CD4-positive, alpha-beta T cell (primary cell): ENCODE data around the gene ROR1. TPM values are rescaled to one million over a fixed set of nuclear protein-coding genes. Genes with fewer than 3 reads are reported as not detected.

Experiments
- ATAC-seq: fragments of 200-7000 bp; cut with Tn5 transposase; one replicate; pipeline ENCODE4 v1.10.0; 2022; ENCODE audit warnings: mild to moderate bottlenecking; ENCODE audit not compliant: poor library complexity
- CTCF ChIA-PET: fragments of 350-600 bp; sonication (Branson Sonifier 250); formaldehyde crosslinking; loops from one replicate; lab custom pipeline; 2021; ENCODE audit warnings: antibody characterized with exemption, inconsistent platforms; lab: Charles Lee
- POLR2A ChIA-PET: fragments of 350-600 bp; sonication (Branson Sonifier 250); formaldehyde crosslinking; loops from one replicate; lab custom pipeline; 2021; ENCODE audit warnings: antibody characterized with exemption, inconsistent platforms; lab: Charles Lee
- DNase-seq, 14 experiments: peaks; one replicate each; pipeline ENCODE4 v3.0.0-alpha.2; 2013 to 2020; ENCODE audit warnings: mixed read lengths in 2 of 14
- H3K27ac ChIP-seq, 2 donors: one replicate each; pipeline versions ENCODE4 v1.5.1 to v1.7.0; 2013; ENCODE audit warnings: low read length in 2 of 2, low read depth in 1 of 2, mild to moderate bottlenecking in 1 of 2
- H3K27me3 ChIP-seq, 2 experiments: 1 replicate in 1 of 2; 2 replicates in 1 of 2; pipeline versions ENCODE4 v1.6.1 to v1.7.0; 2013; ENCODE audit warnings: low read length in 2 of 2, control low read depth in 1 of 2, mild to moderate bottlenecking in 1 of 2, moderate library complexity in 1 of 2; ENCODE audit not compliant: insufficient read depth in 2 of 2, control insufficient read depth in 1 of 2
- H3K36me3 ChIP-seq: one replicate; pipeline ENCODE4 v1.6.1; 2013; ENCODE audit warnings: low read length, control low read depth; ENCODE audit not compliant: insufficient read depth
- H3K4me1 ChIP-seq: one replicate; pipeline ENCODE4 v1.6.1; 2013; ENCODE audit warnings: low read length, control low read depth; ENCODE audit not compliant: insufficient read depth
- H3K4me3 ChIP-seq: one replicate; pipeline ENCODE4 v1.5.1; 2013; ENCODE audit warnings: mild to moderate bottlenecking, low read length, moderate library complexity
- H3K9me3 ChIP-seq, 2 experiments: 1 replicate in 1 of 2; 2 replicates in 1 of 2; pipeline versions ENCODE4 v1.6.1 to v1.7.0; 2013; ENCODE audit warnings: low read length in 2 of 2, mild to moderate bottlenecking in 2 of 2, control low read depth in 1 of 2, moderate library complexity in 1 of 2; ENCODE audit not compliant: control insufficient read depth in 1 of 2, insufficient read depth in 1 of 2
- H3K27ac Mint-ChIP-seq: one replicate; pipeline ENCODE4 v1.8.0; 2020; ENCODE audit warnings: mixed read lengths
- H3K27me3 Mint-ChIP-seq: one replicate; pipeline ENCODE4 v1.8.0; 2021; ENCODE audit warnings: mixed read lengths
- H3K36me3 Mint-ChIP-seq: one replicate; pipeline ENCODE4 v1.8.0; 2021; ENCODE audit warnings: low read depth, mixed read lengths
- H3K4me1 Mint-ChIP-seq: one replicate; pipeline ENCODE4 v1.8.0; 2021; ENCODE audit warnings: low read depth, mixed read lengths
- H3K4me3 Mint-ChIP-seq: one replicate; pipeline ENCODE4 v1.8.0; 2020; ENCODE audit warnings: mild to moderate bottlenecking, mixed read lengths
- H3K9me3 Mint-ChIP-seq: one replicate; pipeline ENCODE4 v1.8.0; 2020; ENCODE audit warnings: mixed read lengths
- CTCF ChIP-seq: fragments of 200-600 bp; IDR thresholded peaks from one replicate; pipeline ENCODE4 v1.8.0; 2022; ENCODE audit warnings: antibody characterized with exemption, mild to moderate bottlenecking
- intact Hi-C, 2 experiments: fragments of 100-400 bp; cut with DNase I in 1 of 2; cut with micrococcal nuclease in 1 of 2; formaldehyde crosslinking; loops; one replicate each; pipeline versions ENCODE4 v1.15.1 to v1.9.0; 2023 to 2025; cut with DNase I, micrococcal nuclease
- total RNA-seq, 174 experiments: library from RNA in 2 of 174; stranded (reverse) in 2 of 174; gene quantifications; one replicate each; pipeline ENCODE4 v1.2.3 and lab custom pipeline; 2021 to 2026

The ROR1 gene
- total RNA-seq, 2 experiments from 2014 or later = not detected

DNA sequence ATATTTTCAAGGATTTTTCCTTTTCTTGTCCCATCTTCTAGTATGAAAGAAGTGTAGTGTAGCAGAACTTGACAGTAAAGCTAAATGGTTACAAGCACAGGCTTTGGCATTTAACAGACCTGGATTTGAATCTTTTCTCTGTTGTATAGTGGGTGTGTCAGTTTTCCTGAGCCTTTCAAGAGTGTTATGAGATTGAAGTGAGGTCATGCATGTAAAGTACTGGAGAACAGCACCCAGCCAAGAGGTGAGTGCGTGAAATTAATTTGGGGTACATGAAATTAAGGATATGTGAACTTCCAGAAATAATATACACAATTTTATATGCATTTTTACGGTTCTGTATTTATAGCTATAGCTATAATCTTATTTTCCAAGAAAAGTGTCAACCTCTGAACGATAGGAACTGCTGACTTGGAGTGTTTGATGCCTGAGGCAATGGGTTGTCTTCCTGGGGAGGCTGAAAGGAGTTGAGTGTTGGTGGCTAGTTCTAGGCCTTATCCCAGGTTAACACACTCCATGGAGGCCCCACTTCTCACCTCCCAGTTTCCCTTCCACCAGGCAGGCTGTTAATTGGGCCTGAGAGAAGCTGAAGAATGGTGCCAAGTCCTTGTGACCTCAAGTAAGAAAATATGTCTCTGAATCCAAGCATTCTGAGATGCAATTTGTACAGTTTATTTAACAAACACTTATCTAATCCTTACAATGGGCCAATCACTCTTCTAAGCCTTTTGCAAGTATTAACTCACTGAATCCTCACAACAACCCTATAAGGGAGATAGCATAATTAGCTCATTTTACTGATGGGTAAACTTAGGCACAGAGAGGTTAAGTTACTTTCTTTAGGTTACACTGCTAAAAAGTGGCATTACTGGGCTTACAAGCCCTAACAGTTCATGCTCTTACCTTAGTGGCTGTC lies 4.4 kb downstream of the ROR1 start:
- CTCF ChIA-PET = no interaction called here
- intact Hi-C loops = no loop called here
- Mint-ChIP-seq H3K27ac (no peak overlapping the region), H3K4me3 (no peak overlapping the region), H3K27me3 (peaks cover 49% of the 10 kb centered on the region), H3K9me3 (no peaks in the 10 kb centered on the region), H3K36me3 (no peaks in the 10 kb centered on the region), H3K4me1 (peaks cover 4% of the 10 kb centered on the region)
- Histone ChIP-seq H3K9me3 (peaks cover 0 to 6% of the 10 kb centered on the region in 2 experiments), H3K27ac (no peak overlapping the region), H3K4me1 (peaks cover 15% of the 10 kb centered on the region), H3K4me3 (no peak overlapping the region), H3K36me3 (no peaks in the 10 kb centered on the region), H3K27me3 (peaks cover 30 to 43% of the 10 kb centered on the region in 2 experiments)
- ATAC-seq (no peak), DNase-seq (no peak)
- no peak for TF ChIP-seq CTCF
- POLR2A ChIA-PET = no interaction called here

- H3K4me1 Mint-ChIP-seq = no peaks in the 10 kb centered on the region
- Histone ChIP-seq H3K36me3 (no peaks in the 10 kb centered on the region), H3K27me3 (peaks cover 22 to 34% of the 10 kb centered on the region in 2 experiments), H3K9me3 (peaks cover 0 to 6% of the 10 kb centered on the region in 2 experiments), H3K27ac (no peak overlapping the region), H3K4me1 (peaks cover 7% of the 10 kb centered on the region), H3K4me3 (no peak overlapping the region)
- H3K9me3 Mint-ChIP-seq = no peaks in the 10 kb centered on the region
- ChIA-PET CTCF (no interaction called here), POLR2A (no interaction called here)
- H3K36me3 Mint-ChIP-seq = no peaks in the 10 kb centered on the region
- DNase-seq (no peak), ATAC-seq (no peak)
- H3K4me3 Mint-ChIP-seq = no peak overlapping the region
- TF ChIP-seq CTCF = no peak
- peaks cover 43% of the 10 kb centered on the region for H3K27me3 Mint-ChIP-seq
- intact Hi-C loops = no loop called here
- H3K27ac Mint-ChIP-seq = no peak overlapping the region
Measured at GRCh38 chr1:63779338-63780211, 5.8 kb downstream of the ROR1 start.

GRCh38 chr1:63780565-63780964 lies 6.7 kb downstream of the ROR1 start:
- Mint-ChIP-seq H3K27me3 (peaks cover 34% of the 10 kb centered on the region), H3K27ac (no peak overlapping the region), H3K36me3 (no peaks in the 10 kb centered on the region), H3K4me3 (no peak overlapping the region), H3K9me3 (no peaks in the 10 kb centered on the region), H3K4me1 (no peaks in the 10 kb centered on the region)
- no peak for ATAC-seq
- Histone ChIP-seq H3K4me1 (no peaks in the 10 kb centered on the region), H3K36me3 (no peaks in the 10 kb centered on the region), H3K27me3 (peaks cover 13 to 25% of the 10 kb centered on the region in 2 experiments), H3K9me3 (no peaks in the 10 kb centered on the region), H3K4me3 (no peak overlapping the region), H3K27ac (no peak overlapping the region)
- CTCF ChIA-PET = no interaction called here
- no peak for TF ChIP-seq CTCF
- POLR2A ChIA-PET = no interaction called here
- intact Hi-C loops = no loop called here
- no peak for DNase-seq
